ENCODE measurements around the gene GFRA3.
"Not testable (repeated sequence)": the region's sequence is repeated elsewhere in the genome, so short reads cannot be mapped to it uniquely, and the experiment has no call there.

The GFRA3 gene

DNA sequence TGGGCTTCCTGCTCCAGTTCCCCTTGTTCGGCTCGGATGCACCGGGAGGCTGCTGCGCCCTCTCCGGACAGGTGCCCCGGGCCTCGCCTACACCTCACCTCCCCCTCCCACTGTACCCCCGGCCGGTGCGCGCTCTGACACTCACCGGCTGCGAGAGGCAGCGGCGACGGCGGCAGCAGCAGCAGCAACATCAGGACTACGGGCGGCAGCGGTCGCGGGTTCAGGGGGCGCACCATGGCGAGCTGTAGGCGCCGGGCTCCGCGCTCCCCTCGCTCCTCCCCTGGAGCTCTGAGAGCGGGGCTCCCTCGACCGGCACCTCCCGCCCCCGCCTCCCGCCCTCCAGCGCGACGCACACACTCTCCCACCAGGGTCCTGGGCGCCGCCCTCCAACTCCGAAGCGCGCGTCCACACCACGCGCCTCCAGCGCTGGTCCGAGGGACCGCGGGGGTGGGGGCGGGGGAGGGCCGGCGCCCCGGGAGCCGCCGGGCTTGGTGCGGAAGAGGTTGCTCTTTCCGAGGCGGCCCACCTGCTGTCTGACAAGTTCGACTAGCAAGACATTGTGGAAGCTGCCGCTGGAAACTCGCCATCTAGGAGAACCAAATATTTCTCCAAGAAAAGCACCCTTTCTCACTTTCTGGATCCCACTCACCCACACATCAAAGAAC is at the start of gene GFRA3:
Gene GFRA3 (minus strand): TSS at position 433 of the 665 bp plus-strand sequence. CDS start 197 bp downstream, at position 236.
- H3K4me3 ChIP-seq (ENCODE audit: low read length): no peak within 1 kb of the TSS
- H3K9ac ChIP-seq (ENCODE audit: low read length): no peak within 1 kb of the TSS
- no peaks in the 10 kb centered on the region for H3K4me1 ChIP-seq (ENCODE audit: control insufficient read depth, insufficient read depth, low read length)
- peaks cover 3% of the 10 kb centered on the region for H3K9me3 ChIP-seq (ENCODE audit: control insufficient read depth, low read length)
- peaks cover 41% of the 10 kb centered on the region for H3K27me3 ChIP-seq (replicated peaks; ENCODE audit: control insufficient read depth, insufficient read depth, low read length)
- peak; percentile 7 for DNase-seq (ENCODE audit: low read depth)
- no peaks in the 10 kb centered on the region for H3K36me3 ChIP-seq (ENCODE audit: control insufficient read depth, insufficient read depth, low read length, severe bottlenecking)

- H3K4me1 ChIP-seq (ENCODE audit: control insufficient read depth, insufficient read depth, low read length); H3K4me3 ChIP-seq (ENCODE audit: low read length); H3K9me3 ChIP-seq (ENCODE audit: control insufficient read depth, low read length); H3K27me3 ChIP-seq (replicated peaks; ENCODE audit: control insufficient read depth, insufficient read depth, low read length); H3K36me3 ChIP-seq (ENCODE audit: control insufficient read depth, insufficient read depth, low read length, severe bottlenecking); DNase-seq (ENCODE audit: low read depth); H3K9ac ChIP-seq (ENCODE audit: low read length): not testable (repeated sequence)
These were observed 43.8 kb upstream of the GFRA3 start for GRCh38 chr5:138318211-138318610.

DNA sequence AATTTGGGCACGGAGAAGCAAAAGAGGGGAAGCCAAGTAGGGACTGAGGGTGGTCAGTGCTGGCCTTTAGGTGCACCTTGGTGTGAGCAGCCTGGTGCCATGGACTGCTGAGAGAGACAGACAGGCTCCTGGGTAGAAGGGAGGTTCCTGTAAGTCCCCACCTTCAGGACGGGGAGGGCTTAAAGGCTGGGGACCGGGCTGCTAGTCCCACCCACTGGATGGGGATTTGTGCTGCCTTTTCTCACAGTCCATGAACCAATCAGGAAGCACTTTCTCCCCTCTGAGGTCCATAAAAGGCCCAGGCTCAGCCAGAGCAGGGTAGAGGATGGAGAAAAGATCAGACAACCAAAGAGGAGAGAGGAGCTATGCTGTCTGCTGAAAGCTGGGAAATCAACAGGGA is 41.9 kb upstream of the GFRA3 start:
- H3K36me3 ChIP-seq (ENCODE audit: control insufficient read depth, insufficient read depth, low read length, severe bottlenecking): no peaks in the 10 kb centered on the region
- no peak overlapping the region for H3K4me3 ChIP-seq (ENCODE audit: low read length)
- no peak for DNase-seq (ENCODE audit: low read depth)
- H3K4me1 ChIP-seq (ENCODE audit: control insufficient read depth, insufficient read depth, low read length): no peaks in the 10 kb centered on the region
- H3K9ac ChIP-seq (ENCODE audit: low read length): no peak overlapping the region
- no peaks in the 10 kb centered on the region for H3K9me3 ChIP-seq (ENCODE audit: control insufficient read depth, low read length)
- no peaks in the 10 kb centered on the region for H3K27me3 ChIP-seq (replicated peaks; ENCODE audit: control insufficient read depth, insufficient read depth, low read length)

- Histone ChIP-seq H3K9ac (ENCODE audit: low read length) (no peak overlapping the region), H3K27me3 (replicated peaks; ENCODE audit: control insufficient read depth, insufficient read depth, low read length) (no peaks in the 10 kb centered on the region), H3K4me3 (ENCODE audit: low read length) (no peak overlapping the region), H3K9me3 (ENCODE audit: control insufficient read depth, low read length) (no peaks in the 10 kb centered on the region), H3K36me3 (ENCODE audit: control insufficient read depth, insufficient read depth, low read length, severe bottlenecking) (no peaks in the 10 kb centered on the region), H3K4me1 (ENCODE audit: control insufficient read depth, insufficient read depth, low read length) (no peaks in the 10 kb centered on the region)
- DNase-seq (ENCODE audit: low read depth): no peak
These were observed 41.4 kb upstream of the GFRA3 start for GRCh38 chr5:138315751-138316278.

- Histone ChIP-seq H3K9me3 (ENCODE audit: control insufficient read depth, low read length) (no peaks in the 10 kb centered on the region), H3K36me3 (ENCODE audit: control insufficient read depth, insufficient read depth, low read length, severe bottlenecking) (no peaks in the 10 kb centered on the region), H3K4me3 (ENCODE audit: low read length) (no peak overlapping the region), H3K27me3 (replicated peaks; ENCODE audit: control insufficient read depth, insufficient read depth, low read length) (no peaks in the 10 kb centered on the region), H3K4me1 (ENCODE audit: control insufficient read depth, insufficient read depth, low read length) (no peaks in the 10 kb centered on the region), H3K9ac (ENCODE audit: low read length) (no peak overlapping the region)
- no peak for DNase-seq (ENCODE audit: low read depth)
These were observed 31.4 kb upstream of the GFRA3 start for GRCh38 chr5:138305797-138306196.

GRCh38 chr5:138303372-138303771 is 29.0 kb upstream of the GFRA3 start:
- no peak overlapping the region for H3K4me3 ChIP-seq (ENCODE audit: low read length)
- H3K4me1 ChIP-seq (ENCODE audit: control insufficient read depth, insufficient read depth, low read length): no peaks in the 10 kb centered on the region
- DNase-seq (ENCODE audit: low read depth): no peak
- H3K9ac ChIP-seq (ENCODE audit: low read length): no peak overlapping the region
- H3K9me3 ChIP-seq (ENCODE audit: control insufficient read depth, low read length): no peaks in the 10 kb centered on the region
- H3K36me3 ChIP-seq (ENCODE audit: control insufficient read depth, insufficient read depth, low read length, severe bottlenecking): no peaks in the 10 kb centered on the region
- H3K27me3 ChIP-seq (replicated peaks; ENCODE audit: control insufficient read depth, insufficient read depth, low read length): no peaks in the 10 kb centered on the region

- Histone ChIP-seq H3K36me3 (ENCODE audit: control insufficient read depth, insufficient read depth, low read length, severe bottlenecking) (no peaks in the 10 kb centered on the region), H3K9me3 (ENCODE audit: control insufficient read depth, low read length) (no peaks in the 10 kb centered on the region), H3K4me3 (ENCODE audit: low read length) (no peak overlapping the region), H3K4me1 (ENCODE audit: control insufficient read depth, insufficient read depth, low read length) (no peaks in the 10 kb centered on the region), H3K27me3 (replicated peaks; ENCODE audit: control insufficient read depth, insufficient read depth, low read length) (no peaks in the 10 kb centered on the region), H3K9ac (ENCODE audit: low read length) (no peak overlapping the region)
- no peak for DNase-seq (ENCODE audit: low read depth)
These were observed 14.9 kb upstream of the GFRA3 start for GRCh38 chr5:138289296-138289695.

GRCh38 chr5:138287246-138287645 is 12.8 kb upstream of the GFRA3 start:
- no peak for DNase-seq (ENCODE audit: low read depth)
- no peaks in the 10 kb centered on the region for H3K36me3 ChIP-seq (ENCODE audit: control insufficient read depth, insufficient read depth, low read length, severe bottlenecking)
- H3K4me3 ChIP-seq (ENCODE audit: low read length): no peak overlapping the region
- no peak overlapping the region for H3K9ac ChIP-seq (ENCODE audit: low read length)
- no peaks in the 10 kb centered on the region for H3K4me1 ChIP-seq (ENCODE audit: control insufficient read depth, insufficient read depth, low read length)
- H3K9me3 ChIP-seq (ENCODE audit: control insufficient read depth, low read length): no peaks in the 10 kb centered on the region
- H3K27me3 ChIP-seq (replicated peaks; ENCODE audit: control insufficient read depth, insufficient read depth, low read length): no peaks in the 10 kb centered on the region

DNA sequence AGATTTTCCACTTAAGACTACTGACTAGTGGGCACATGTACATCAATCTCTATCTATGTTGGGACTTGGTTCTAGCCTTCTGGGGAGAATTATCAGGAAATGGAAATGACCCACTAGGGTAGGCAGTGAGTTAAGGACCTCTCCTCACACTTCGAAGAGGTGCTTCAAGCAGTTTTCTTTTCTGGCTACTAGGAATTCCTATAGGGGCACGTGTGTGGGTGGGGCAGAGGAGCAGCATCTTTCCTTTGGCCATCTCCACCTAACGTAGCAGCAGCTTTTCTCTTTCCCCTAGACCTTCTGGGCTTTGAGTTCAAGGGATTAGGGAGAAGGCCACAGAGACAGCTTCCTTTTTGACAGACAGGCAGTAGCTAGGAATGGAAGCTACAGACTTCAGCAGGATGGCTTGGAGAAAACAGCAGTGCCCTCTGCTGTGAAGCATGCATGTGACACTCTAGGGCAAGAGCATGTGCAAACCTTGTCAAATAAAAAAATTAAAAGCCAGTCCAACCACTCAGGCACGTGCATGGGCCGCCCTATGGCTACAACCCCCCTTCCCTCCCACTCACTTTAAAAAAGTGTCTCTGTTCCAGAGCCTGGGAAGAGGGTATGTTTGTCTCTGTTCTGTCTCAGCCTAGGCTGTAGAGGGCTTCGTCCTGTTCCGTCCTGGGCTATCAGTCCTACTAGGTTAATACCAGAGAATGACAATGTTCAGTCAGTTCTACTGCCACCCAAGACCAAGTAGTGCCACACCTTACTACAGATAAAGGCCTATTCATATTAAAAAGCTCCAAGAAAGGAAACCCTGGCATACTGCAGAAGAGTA is 8.7 kb upstream of the GFRA3 start:
- DNase-seq (ENCODE audit: low read depth): peak; percentile 44
- Histone ChIP-seq H3K9ac (ENCODE audit: low read length) (no peak overlapping the region), H3K27me3 (replicated peaks; ENCODE audit: control insufficient read depth, insufficient read depth, low read length) (no peaks in the 10 kb centered on the region), H3K9me3 (ENCODE audit: control insufficient read depth, low read length) (no peaks in the 10 kb centered on the region), H3K36me3 (ENCODE audit: control insufficient read depth, insufficient read depth, low read length, severe bottlenecking) (no peaks in the 10 kb centered on the region), H3K4me3 (ENCODE audit: low read length) (no peak overlapping the region), H3K4me1 (ENCODE audit: control insufficient read depth, insufficient read depth, low read length) (no peaks in the 10 kb centered on the region)

DNA sequence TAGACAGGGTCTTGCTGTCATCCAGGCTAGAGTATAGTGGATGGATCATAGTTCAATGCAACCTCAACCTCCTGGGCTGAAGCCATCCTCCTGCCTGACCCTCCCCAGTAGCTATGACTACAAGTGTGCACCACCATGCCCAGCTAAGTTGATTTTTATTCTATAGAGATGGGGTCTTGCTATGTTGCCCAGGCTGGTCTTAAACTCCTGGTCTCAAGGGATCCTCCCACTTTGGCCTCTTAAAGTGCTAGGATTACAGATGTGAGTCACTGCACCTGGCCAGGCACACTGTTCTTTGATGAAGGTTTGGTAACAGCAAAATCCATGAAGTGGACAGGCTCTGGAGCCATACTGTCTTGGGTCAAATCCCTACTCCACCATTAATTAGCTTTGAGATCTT is 6.5 kb upstream of the GFRA3 start:
- Histone ChIP-seq H3K4me3 (ENCODE audit: low read length) (no peak overlapping the region), H3K9ac (ENCODE audit: low read length) (no peak overlapping the region), H3K9me3 (ENCODE audit: control insufficient read depth, low read length) (peaks cover 3% of the 10 kb centered on the region), H3K36me3 (ENCODE audit: control insufficient read depth, insufficient read depth, low read length, severe bottlenecking) (no peaks in the 10 kb centered on the region), H3K27me3 (replicated peaks; ENCODE audit: control insufficient read depth, insufficient read depth, low read length) (peaks cover 8% of the 10 kb centered on the region), H3K4me1 (ENCODE audit: control insufficient read depth, insufficient read depth, low read length) (no peaks in the 10 kb centered on the region)
- DNase-seq (ENCODE audit: low read depth): no peak

GRCh38 chr5:138276402-138277054 is 2.1 kb upstream of the GFRA3 start:
- H3K9me3 ChIP-seq (ENCODE audit: control insufficient read depth, low read length): peaks cover 3% of the 10 kb centered on the region
- peaks cover 38% of the 10 kb centered on the region for H3K27me3 ChIP-seq (replicated peaks; ENCODE audit: control insufficient read depth, insufficient read depth, low read length)
- H3K4me3 ChIP-seq (ENCODE audit: low read length): no peak overlapping the region
- no peak overlapping the region for H3K9ac ChIP-seq (ENCODE audit: low read length)
- no peak for DNase-seq (ENCODE audit: low read depth)
- no peaks in the 10 kb centered on the region for H3K4me1 ChIP-seq (ENCODE audit: control insufficient read depth, insufficient read depth, low read length)
- no peaks in the 10 kb centered on the region for H3K36me3 ChIP-seq (ENCODE audit: control insufficient read depth, insufficient read depth, low read length, severe bottlenecking)

All from adipocyte (in vitro differentiated cells).